WTC11 (cell line): ENCODE results near the gene AHRR. TPM values are rescaled to one million over a fixed set of nuclear protein-coding genes. Genes with fewer than 3 reads are reported as not detected.
A peak's percentile ranks its signal among the peaks of the same experiment; 100 is the strongest.

ENCODE experiments used
- ATAC-seq: fragments of 200-7000 bp; cut with Tn5 transposase; 2 replicates; pipeline ENCODE4 v1.10.0; 2021; ENCODE audit warnings: mild to moderate bottlenecking, moderate library complexity
- CTCF ChIA-PET: fragments of 300-600 bp; sonication (Branson Sonifier 250); formaldehyde crosslinking; loops from one replicate; lab custom pipeline; 2021; ENCODE audit warnings: antibody characterized with exemption; lab: Charles Lee
- POLR2A ChIA-PET: fragments of 350-600 bp; sonication (Branson Sonifier 250); formaldehyde crosslinking; loops from one replicate; lab custom pipeline; 2021; ENCODE audit warnings: antibody characterized with exemption; lab: Charles Lee
- DNase-seq: peaks from one replicate; pipeline ENCODE4 v3.0.0; 2021; ENCODE audit warnings: low spot score
- H3K27ac Mint-ChIP-seq: 2 replicates; pipeline ENCODE4 v1.8.0; 2021; ENCODE audit warnings: mixed read lengths
- H3K27me3 Mint-ChIP-seq: 2 replicates; pipeline ENCODE4 v1.8.0; 2021; ENCODE audit warnings: low read depth, mild to moderate bottlenecking, moderate library complexity, mixed read lengths
- H3K36me3 Mint-ChIP-seq: 2 replicates; pipeline ENCODE4 v1.8.0; 2021; ENCODE audit warnings: mixed read lengths
- H3K4me1 Mint-ChIP-seq: 2 replicates; pipeline ENCODE4 v1.8.0; 2022; ENCODE audit warnings: mixed read lengths
- H3K4me3 Mint-ChIP-seq: 2 replicates; pipeline ENCODE4 v1.8.0; 2021; ENCODE audit warnings: mild to moderate bottlenecking, moderate library complexity, mixed read lengths
- H3K9me3 Mint-ChIP-seq: 2 replicates; pipeline ENCODE4 v1.8.0; 2021; ENCODE audit warnings: mixed read lengths
- E2F4 ChIP-seq: sonication (generic); formaldehyde crosslinking; IDR thresholded peaks from 2 replicates; pipeline ENCODE4 v1.8.1; 2022; ENCODE audit warnings: low read depth, mild to moderate bottlenecking, moderate library complexity, missing genetic modification reagents, borderline replicate concordance
- ELF4 ChIP-seq: sonication (generic); formaldehyde crosslinking; IDR thresholded peaks from 2 replicates; pipeline ENCODE4 v1.8.1; 2022; ENCODE audit warnings: low read depth, mild to moderate bottlenecking, moderate library complexity, missing genetic modification reagents
- FOXK1 ChIP-seq: sonication (generic); formaldehyde crosslinking; IDR thresholded peaks from 2 replicates; pipeline ENCODE4 v1.8.0; 2022; ENCODE audit warnings: mild to moderate bottlenecking, moderate library complexity, missing genetic modification reagents
- GRHL2 ChIP-seq: fragments of 250-450 bp; sonication (Bioruptor Pico); IDR thresholded peaks from 2 replicates; pipeline ENCODE4 v1.8.0; 2022; ENCODE audit warnings: mild to moderate bottlenecking, moderate library complexity; ENCODE audit not compliant: insufficient replicate concordance, severe bottlenecking
- JAZF1 ChIP-seq: fragments of 250-450 bp; sonication (Bioruptor Pico); IDR thresholded peaks from 2 replicates; pipeline ENCODE4 v1.9.0; 2021; ENCODE audit warnings: moderate library complexity, mild to moderate bottlenecking, inconsistent platforms
- NFATC4 ChIP-seq: fragments of 250-450 bp; sonication (Bioruptor Pico); IDR thresholded peaks from 2 replicates; pipeline ENCODE4 v1.9.0; 2021; ENCODE audit warnings: mild to moderate bottlenecking
- NR3C1 ChIP-seq: sonication (generic); formaldehyde crosslinking; conservative IDR thresholded peaks from 2 replicates; pipeline ENCODE4 v1.8.1; 2023; ENCODE audit warnings: low read depth, mild to moderate bottlenecking, missing genetic modification reagents
- PREB ChIP-seq: sonication (generic); formaldehyde crosslinking; IDR thresholded peaks from 2 replicates; pipeline ENCODE4 v1.8.1; 2022; ENCODE audit warnings: mild to moderate bottlenecking, missing genetic modification reagents, moderate library complexity, borderline replicate concordance
- SP1 ChIP-seq: sonication (generic); formaldehyde crosslinking; conservative IDR thresholded peaks from 2 replicates; pipeline ENCODE4 v1.8.1; 2022; ENCODE audit warnings: missing genetic modification reagents
- STAT6 ChIP-seq: sonication (generic); formaldehyde crosslinking; conservative IDR thresholded peaks from 2 replicates; pipeline ENCODE4 v1.8.1; 2023; ENCODE audit warnings: mild to moderate bottlenecking, low read depth, missing genetic modification reagents, moderate library complexity
- ZNF532 ChIP-seq: fragments of 250-450 bp; sonication (Bioruptor Pico); IDR thresholded peaks from 2 replicates; pipeline ENCODE4 v1.9.0; 2021; ENCODE audit warnings: mild to moderate bottlenecking, borderline replicate concordance
- ZNF671 ChIP-seq: fragments of 250-450 bp; sonication (Bioruptor Pico); IDR thresholded peaks from 2 replicates; pipeline ENCODE4 v1.8.0; 2021; ENCODE audit warnings: mild to moderate bottlenecking
- ZSCAN18 ChIP-seq: fragments of 250-450 bp; sonication (Bioruptor Pico); IDR thresholded peaks from 2 replicates; pipeline ENCODE4 v2.1.2; 2022; ENCODE audit warnings: mild to moderate bottlenecking, moderate library complexity
- total RNA-seq: library from RNA; stranded (reverse); gene quantifications from 3 replicates; pipeline ENCODE4 v1.2.3, GENCODE V29; 2021

Gene AHRR
- total RNA-seq, 1 experiment from 2014 or later: 4.5 TPM

GRCh38 chr5:421901-422300, 100.4 kb downstream of the AHRR start (continued):
- TF ChIP-seq STAT6 (CRISPR knock-in tag) (no peak), FOXK1 (CRISPR knock-in tag) (no peak), NFATC4 (CRISPR knock-in tag) (no peak), ZNF671 (CRISPR knock-in tag) (no peak), PREB (no peak), JAZF1 (CRISPR knock-in tag) (no peak), GRHL2 (CRISPR knock-in tag) (no peak), ELF4 (CRISPR knock-in tag) (no peak), ZSCAN18 (CRISPR knock-in tag) (no peak)

GRCh38 chr5:422323-423232, 101.1 kb downstream of the AHRR start:
- TF ChIP-seq ZNF532 (CRISPR knock-in tag) (no peak), GRHL2 (CRISPR knock-in tag) (no peak), NR3C1 (CRISPR knock-in tag) (no peak)
- TF ChIP-seq, all 79 proteins: peak for 0
- Mint-ChIP-seq H3K4me3 (no peak overlapping the region), H3K4me1 (peaks cover 6% of the 10 kb centered on the region; the same call in 1 of the 2 replicates), H3K27ac (peak overlapping the region; percentile 2; the same call in 1 of the 2 replicates), H3K27me3 (no peaks in the 10 kb centered on the region; the same call in 1 of the 2 replicates), H3K9me3 (peaks cover 12% of the 10 kb centered on the region), H3K36me3 (no peaks in the 10 kb centered on the region)
- POLR2A ChIA-PET: no interaction called here
- ATAC-seq: no peak
- DNase-seq: peak; percentile 3
- CTCF ChIA-PET: interaction anchor here (1.2 to 1.7 kb wide), 3 partner anchors 8 to 72 kb away, joined by 4 to 5 read pairs (median 4); no protein-coding TSS in a partner anchor

- Mint-ChIP-seq H3K27ac (peak overlapping the region; percentile 16; the same call in 1 of the 2 replicates), H3K4me1 (peaks cover 6% of the 10 kb centered on the region; the same call in 1 of the 2 replicates), H3K27me3 (no peaks in the 10 kb centered on the region; the same call in 1 of the 2 replicates), H3K9me3 (peaks cover 16% of the 10 kb centered on the region), H3K4me3 (no peak overlapping the region), H3K36me3 (peaks cover 3% of the 10 kb centered on the region; the same call in 1 of the 2 replicates)
- CTCF ChIA-PET: interaction anchor here (0.6 to 1.7 kb wide), 4 partner anchors 9 to 73 kb away, joined by 3 to 5 read pairs (median 4); no protein-coding TSS in a partner anchor
- ATAC-seq (no peak), DNase-seq (no peak)
- POLR2A ChIA-PET: no interaction called here
- TF ChIP-seq SP1 (CRISPR knock-in tag) (no peak), E2F4 (CRISPR knock-in tag) (no peak)
These were observed 101.7 kb downstream of the AHRR start for GRCh38 chr5:423233-423565.
